Measurements from ENCODE around the gene PGPEP1.

PGPEP1 gene

GRCh38 chr19:18340190-18340989 is at the start of gene PGPEP1:
TSS of gene PGPEP1 (plus strand) at chr19:18340598. CDS start at chr19:18340682, 84 bp downstream.
- peak; percentile 55 to 63 for DNase-seq

- DNase-seq, result no peak
Measured at GRCh38 chr19:18291019-18291524, 49.3 kb upstream of the PGPEP1 start.

GRCh38 chr19:18291590-18292461 is 48.6 kb upstream of the PGPEP1 start:
- DNase-seq, result peak; percentile 76 to 87

GRCh38 chr19:18292462-18292809 is 48.0 kb upstream of the PGPEP1 start:
- DNase-seq, result peak in 1 of 2 donors; percentile 30

GRCh38 chr19:18292810-18293641 is 47.4 kb upstream of the PGPEP1 start:
- DNase-seq, result no peak

- DNase-seq, result peak in 1 of 2 donors; percentile 18
Measured at GRCh38 chr19:18293642-18294466, 46.5 kb upstream of the PGPEP1 start.

- DNase-seq, result peak; percentile 95 to 97
Measured at GRCh38 chr19:18294467-18294864, 45.9 kb upstream of the PGPEP1 start.

GRCh38 chr19:18295034-18295451 is 45.4 kb upstream of the PGPEP1 start:
- no peak for DNase-seq

- no peak for DNase-seq
Measured at GRCh38 chr19:18297308-18297707, 43.1 kb upstream of the PGPEP1 start.

- DNase-seq, result no peak
Measured at GRCh38 chr19:18298601-18299000, 41.8 kb upstream of the PGPEP1 start.

GRCh38 chr19:18299654-18300053 is 40.7 kb upstream of the PGPEP1 start:
- DNase-seq, result no peak

GRCh38 chr19:18300930-18301717 is 39.3 kb upstream of the PGPEP1 start:
- DNase-seq, result no peak

GRCh38 chr19:18301718-18302111 is 38.7 kb upstream of the PGPEP1 start:
- no peak for DNase-seq

- no peak for DNase-seq
Measured at GRCh38 chr19:18304208-18304457, 36.3 kb upstream of the PGPEP1 start.

GRCh38 chr19:18304458-18305310 is 35.7 kb upstream of the PGPEP1 start:
- DNase-seq, result peak; percentile 84 to 90

- peak in 1 of 2 donors; percentile 26 for DNase-seq
Measured at GRCh38 chr19:18306209-18306887, 34.0 kb upstream of the PGPEP1 start.

GRCh38 chr19:18306888-18307260 is 33.5 kb upstream of the PGPEP1 start:
- DNase-seq, result no peak

- no peak for DNase-seq
Measured at GRCh38 chr19:18307271-18307681, 33.1 kb upstream of the PGPEP1 start.

GRCh38 chr19:18308051-18308947 is 32.1 kb upstream of the PGPEP1 start:
- DNase-seq, result no peak
